Skin epidermis (tissue), 12 donors: ENCODE measurements around the gene ZNF184.

Source experiments
- H3K27ac ChIP-seq, 21 experiments: fragments of 200-600 bp; sonication (generic) in 11 of 21; one replicate each; pipeline ENCODE4 v1.5.0; 2020; ENCODE audit warnings: mild to moderate bottlenecking in 3 of 21, inconsistent platforms in 2 of 21, moderate library complexity in 2 of 21
- H3K4me3 ChIP-seq, 7 experiments: fragments of 200-600 bp; sonication (generic) in 2 of 7; one replicate each; pipeline ENCODE4 v1.5.0; 2020; ENCODE audit warnings: inconsistent platforms in 2 of 7, mild to moderate bottlenecking in 2 of 7, moderate library complexity in 1 of 7

The ZNF184 gene

DNA sequence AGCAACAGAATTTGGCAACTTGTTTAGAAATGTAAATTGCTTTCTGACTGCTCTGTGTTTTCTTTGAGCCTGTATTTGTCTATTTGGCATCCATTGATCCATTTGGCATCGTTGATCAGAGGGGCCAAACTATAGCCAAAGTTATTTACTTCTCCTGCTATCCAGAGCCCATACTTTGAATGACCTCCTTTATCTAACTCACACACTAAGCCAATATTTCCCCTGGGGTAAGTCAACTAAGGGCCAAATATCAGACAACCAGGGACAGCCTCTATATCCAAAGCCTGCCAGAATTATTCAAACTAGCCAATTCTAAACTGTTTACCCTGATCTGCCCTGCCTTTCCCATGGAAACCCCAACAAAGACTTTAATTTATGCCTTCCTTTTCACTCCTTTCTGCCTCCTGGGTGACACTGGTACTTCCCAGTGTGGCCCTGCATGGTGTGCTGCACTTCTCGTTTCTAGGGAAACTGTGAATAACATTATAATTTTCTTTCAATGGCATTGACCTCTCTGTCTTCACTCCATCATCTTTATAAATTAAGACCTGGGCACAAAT, 19.8 kb upstream of the ZNF184 start:
- no peak overlapping the region for H3K27ac ChIP-seq
- H3K4me3 ChIP-seq, result no peak overlapping the region

DNA sequence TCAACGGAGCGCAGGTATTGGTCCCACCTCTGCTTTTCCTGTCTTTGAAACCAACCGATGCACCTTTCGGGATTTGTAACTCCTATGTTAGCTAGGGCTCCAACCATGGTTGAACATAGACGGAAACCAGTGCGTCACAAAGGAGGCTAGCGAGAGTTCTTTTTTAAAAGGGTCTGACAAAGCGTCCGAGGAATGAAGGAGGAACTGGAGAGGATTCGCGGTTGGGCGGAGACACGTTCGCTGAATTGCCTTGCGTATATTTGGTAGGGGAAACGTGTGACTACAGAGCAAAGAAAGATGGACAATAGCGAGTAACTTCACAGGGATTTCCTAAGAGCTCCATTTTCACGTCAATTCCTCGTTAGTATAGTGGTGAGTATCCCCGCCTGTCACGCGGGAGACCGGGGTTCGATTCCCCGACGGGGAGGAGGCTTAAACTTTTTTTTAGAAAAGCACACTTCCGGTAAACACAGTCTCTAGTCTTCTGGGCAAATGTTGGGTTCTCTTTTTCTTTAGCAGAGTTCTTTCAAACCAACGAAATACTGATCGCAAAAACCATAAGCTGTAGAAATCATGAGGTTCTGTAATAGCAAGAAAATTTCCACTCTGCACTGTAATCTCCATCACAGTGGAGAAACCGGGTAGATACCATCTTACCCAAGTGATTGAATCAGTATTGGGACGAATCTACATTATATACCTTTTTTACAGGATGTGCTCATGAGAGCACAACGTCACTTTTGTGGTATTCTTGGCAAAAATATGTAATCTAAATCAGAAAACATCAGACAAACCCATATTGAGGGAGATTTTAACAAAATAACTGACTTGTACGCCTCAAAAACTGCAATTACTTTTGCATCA, 6.6 kb upstream of the ZNF184 start:
- peak overlapping the region; percentile 57 to 81 (median 65) for H3K4me3 ChIP-seq
- H3K27ac ChIP-seq, result peak overlapping the region in 20 of 21 experiments; percentile 72 to 97 (median 92)

DNA sequence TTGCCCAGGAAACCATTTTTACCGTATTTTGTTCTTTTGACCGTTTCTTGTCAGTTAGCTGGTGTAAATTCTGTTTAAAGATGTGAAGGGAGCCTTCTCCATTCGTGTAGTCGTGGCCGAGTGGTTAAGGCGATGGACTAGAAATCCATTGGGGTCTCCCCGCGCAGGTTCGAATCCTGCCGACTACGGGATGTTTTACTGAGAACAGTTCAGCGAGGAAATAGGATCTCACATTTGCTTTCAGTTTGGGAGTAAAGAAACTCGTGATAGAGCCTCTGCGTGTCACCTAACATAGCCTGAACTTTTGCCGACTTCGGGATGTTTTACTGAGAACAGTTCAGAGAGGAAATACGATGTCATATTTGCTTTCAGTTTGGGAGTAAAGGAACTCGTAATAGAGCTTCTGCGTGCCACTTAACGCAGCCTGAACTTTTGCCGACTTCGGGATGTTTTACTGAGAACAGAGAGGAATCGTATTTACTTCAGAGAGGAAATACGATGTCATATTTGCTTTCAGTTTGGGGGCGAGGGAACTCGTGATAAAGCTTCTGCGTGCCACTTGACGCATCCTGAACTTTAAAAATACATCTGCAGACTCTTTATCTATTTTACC, 5.9 kb upstream of the ZNF184 start:
- H3K4me3 ChIP-seq, result peak overlapping the region; percentile 57 to 81 (median 65)
- H3K27ac ChIP-seq, result peak overlapping the region in 20 of 21 experiments; percentile 72 to 97 (median 92)

DNA sequence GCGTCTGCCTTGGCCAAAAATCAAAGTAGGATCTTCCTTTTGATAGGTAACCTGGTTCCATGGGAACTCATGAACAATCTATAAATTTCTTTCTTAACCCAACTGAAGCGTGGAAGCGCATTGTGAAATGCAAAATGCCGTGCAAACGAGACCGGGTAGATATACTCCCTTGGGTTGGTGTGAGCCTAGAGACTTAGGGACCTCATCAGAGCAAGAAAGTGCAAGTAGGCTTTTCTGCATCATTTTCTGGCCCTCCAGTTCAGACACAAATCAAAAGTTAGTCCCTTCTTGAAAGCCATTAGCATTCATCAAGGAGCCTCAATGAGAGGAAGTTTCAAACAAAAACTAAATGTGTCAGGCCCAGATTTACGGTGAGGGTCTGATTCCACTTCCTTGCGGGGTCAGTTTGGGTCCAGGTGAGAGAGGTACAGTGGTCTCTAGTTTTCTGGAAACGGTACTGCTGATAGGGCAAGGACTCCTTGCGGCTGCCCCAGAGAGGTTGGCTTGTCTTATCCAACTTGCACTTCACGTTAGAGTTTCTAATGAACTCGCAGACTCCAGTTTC, 5.3 kb upstream of the ZNF184 start:
- H3K4me3 ChIP-seq, result peak overlapping the region; percentile 57 to 81 (median 65)
- peak overlapping the region in 20 of 21 experiments; percentile 72 to 97 (median 92) for H3K27ac ChIP-seq

DNA sequence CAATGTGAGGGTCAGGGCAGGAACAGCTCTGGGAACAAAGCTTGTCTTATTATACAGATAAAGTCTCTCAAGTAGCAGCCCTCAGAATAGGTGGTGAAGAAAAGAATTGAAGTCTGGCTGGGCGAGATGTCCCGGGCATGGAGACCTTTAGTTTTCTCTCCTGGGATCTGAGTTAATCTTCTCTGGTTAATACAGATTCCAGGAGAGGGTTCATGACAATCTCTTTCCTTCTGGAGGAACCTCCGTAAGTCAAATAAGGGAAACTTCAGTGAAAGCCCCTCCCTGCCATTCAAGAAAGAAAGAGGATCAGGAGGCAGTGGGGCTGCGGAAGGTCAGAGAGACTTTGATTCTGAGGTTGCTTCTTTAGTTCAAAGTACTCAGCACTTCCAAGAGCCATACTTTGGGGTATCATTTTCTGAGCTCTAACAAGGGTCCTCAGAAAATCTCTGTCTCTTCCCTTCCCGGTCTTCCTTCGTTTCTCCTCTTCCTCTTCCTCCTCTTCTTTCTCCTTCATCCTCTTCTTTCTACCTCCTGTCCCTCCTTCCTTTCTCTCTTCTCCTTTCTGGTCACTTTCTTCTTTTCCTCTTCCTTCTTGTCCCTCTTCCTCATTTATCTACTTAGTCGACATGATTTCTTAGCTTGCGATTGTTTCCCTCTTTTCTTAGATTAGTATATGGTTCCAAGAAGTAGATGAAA, 4.6 kb upstream of the ZNF184 start:
- Histone ChIP-seq H3K27ac (peak overlapping the region in 10 of 21 experiments; percentile 91 to 97 (median 95)), H3K4me3 (peak overlapping the region in 3 of 7 experiments; percentile 65 to 81 (median 78))

DNA sequence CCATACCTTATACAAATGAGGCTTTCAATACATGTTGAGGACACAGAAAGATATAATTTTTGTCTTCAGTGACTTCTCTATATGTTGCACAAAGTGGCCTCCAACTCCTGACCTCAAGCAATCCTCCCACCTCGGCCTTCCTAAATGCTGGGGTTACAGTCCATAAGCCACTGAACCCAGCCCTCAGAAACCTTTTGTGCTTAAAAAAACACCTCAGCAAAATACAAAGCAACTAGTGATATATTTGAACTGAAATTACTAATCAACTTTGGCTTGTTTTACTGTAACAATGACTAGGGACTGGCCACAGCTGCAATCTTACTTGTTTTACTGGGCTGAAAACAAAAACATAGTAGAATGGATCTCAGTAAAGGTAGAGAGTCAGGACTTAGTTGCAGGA, 3.2 kb upstream of the ZNF184 start:
- H3K27ac ChIP-seq, result no peak overlapping the region
- no peak overlapping the region for H3K4me3 ChIP-seq

DNA sequence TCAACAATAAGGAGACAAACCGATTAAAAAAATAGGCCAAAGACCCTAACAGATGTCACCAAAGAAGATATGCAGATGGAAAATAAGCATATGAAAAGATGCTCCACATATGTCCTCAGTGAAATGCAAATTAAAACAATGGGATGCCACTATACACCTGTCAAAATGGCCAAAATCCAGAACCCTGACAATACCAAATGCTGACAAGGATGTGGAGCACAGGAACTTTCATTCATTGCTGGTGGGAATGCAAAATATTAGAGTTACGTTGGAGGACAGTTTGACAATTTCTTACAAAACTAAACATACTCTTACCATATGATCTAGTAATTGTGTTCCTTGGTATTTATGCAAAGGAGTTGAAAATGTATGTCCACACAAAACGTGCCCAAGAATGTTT, 1.8 kb upstream of the ZNF184 start:
- no peak overlapping the region for H3K4me3 ChIP-seq
- H3K27ac ChIP-seq, result no peak overlapping the region

DNA sequence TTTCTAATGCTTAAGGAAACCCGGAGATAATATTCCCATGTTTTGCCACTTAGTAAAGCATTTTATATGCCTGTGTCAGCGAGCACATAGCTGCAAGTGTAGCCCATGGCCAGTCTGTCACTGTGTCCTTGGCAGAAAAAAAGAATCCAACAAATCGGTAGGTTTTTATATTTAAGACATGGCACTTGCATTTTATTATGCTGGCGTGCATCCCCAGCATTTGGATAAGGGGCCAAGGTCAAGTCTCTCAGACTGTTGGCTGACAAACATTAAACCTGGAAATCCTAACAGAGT, 1.2 kb upstream of the ZNF184 start:
- Histone ChIP-seq H3K27ac (no peak overlapping the region), H3K4me3 (peak overlapping the region in 1 of 7 experiments; percentile 85)

DNA sequence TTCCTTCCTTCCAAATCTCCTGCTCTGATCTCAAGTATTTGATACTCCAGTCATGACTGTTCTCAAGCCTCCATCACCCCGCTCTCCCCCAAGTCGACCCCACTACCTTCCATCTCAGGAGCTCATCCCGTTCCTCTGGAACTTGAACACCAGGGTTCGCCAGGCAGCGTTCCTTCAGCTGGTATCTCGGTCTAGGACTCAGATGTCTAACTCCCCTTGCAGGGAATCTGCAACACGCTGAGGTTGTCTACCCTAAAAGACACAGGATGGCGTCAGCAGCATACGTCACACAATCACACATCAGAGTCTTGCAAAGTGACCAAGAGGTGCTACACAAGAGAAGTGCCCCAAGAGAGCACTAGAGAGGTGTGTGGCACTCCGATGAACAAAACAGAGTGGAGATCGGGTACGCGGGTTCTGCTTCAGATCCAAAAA, 706 bp downstream of the ZNF184 start:
- Histone ChIP-seq H3K27ac (peak overlapping the region in 19 of 21 experiments; percentile 46 to 91 (median 83)), H3K4me3 (peak overlapping the region; percentile 63 to 90 (median 74))

DNA sequence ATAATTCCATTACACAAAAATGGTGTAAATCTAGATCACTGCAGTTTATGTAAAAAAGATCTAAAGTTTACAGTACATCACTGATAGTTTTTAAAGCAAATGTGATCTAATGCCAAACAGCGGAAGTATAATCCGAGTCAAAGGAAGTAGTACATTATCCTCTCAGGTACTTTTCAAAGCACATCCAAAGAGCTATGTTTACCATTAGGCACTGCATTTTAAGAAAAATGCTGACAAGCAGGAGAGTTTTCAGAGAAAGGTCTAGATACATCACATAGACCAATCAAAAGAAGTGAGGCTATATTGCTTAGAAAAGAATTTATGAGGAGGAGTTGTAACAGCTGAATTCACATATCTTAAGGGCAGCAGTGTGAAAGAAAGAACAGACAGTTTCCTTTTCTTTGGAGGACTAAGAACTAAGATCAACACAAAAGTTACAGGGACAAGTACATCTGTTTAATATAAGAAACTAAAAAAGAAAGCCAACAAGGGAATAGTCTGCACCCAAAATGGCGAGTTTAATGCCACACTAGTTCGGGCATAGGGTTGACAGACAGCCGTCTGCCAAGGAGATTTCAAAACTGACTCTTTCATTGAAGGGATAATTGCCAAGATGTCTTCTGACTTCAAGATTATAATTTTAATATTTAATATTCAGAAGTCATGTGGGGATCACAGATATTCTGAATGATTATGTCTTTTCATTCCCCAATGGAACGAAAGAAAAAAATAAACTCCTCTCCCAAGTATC, 1.4 kb downstream of the ZNF184 start:
- H3K4me3 ChIP-seq, result peak overlapping the region; percentile 63 to 90 (median 74)
- H3K27ac ChIP-seq, result peak overlapping the region in 8 of 21 experiments; percentile 73 to 90 (median 84)

DNA sequence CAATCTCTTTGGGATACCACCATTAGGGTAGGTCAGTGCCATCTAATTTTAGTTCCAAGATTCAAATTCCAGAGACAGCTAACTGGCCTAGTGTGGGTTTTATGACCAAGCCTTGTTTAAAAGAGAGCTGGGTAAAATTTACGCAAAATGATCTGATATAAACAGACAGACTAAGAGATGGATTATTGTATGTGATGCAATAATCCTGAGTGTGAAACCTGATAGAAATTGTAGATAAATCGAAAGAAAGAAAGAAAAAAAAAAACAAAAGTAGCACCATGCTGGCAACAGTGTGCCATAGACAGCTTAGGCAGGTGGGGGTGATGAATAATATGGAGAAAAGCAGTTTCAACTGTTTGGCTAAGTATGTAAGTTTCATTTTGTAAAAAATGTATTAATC, 2.9 kb downstream of the ZNF184 start:
- H3K27ac ChIP-seq, result no peak overlapping the region
- H3K4me3 ChIP-seq, result no peak overlapping the region

DNA sequence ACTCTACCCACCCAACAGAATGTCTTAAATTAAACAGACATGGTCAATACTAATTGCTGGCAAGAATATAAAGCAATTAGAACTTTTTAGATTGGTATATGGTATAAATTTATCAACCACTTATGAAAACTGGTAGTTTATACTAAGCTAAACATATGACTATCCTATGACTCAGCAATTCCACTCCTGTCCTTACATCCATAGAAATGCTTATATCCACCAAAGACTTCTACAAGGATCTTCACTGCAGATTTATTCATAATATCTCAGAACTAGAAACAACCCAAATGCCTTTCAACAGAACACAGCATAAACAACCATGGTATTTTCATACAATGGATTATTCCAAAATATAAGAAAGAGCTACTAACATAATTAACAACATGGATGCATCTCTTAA, 4.6 kb downstream of the ZNF184 start:
- H3K27ac ChIP-seq, result no peak overlapping the region
- no peak overlapping the region for H3K4me3 ChIP-seq

DNA sequence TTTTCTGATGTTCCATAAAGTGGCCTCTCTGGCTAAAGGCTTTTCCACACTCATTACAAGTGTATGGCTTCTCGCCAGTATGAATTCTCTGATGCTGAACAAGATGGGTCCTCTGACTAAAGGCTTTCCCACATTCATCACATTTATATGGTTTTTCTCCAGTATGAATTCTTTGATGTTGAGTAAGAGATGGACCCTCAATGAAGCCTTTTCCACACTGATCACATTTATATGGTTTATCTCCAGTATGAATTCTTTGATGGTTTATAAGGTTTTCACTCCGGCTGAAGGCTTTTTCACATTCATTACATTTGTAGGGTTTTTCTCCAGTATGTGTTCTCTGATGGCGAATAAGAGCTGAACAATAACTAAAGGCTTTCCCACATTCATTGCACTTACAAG, 20.4 kb downstream of the ZNF184 start:
- Histone ChIP-seq H3K27ac (no peak overlapping the region), H3K4me3 (no peak overlapping the region)

DNA sequence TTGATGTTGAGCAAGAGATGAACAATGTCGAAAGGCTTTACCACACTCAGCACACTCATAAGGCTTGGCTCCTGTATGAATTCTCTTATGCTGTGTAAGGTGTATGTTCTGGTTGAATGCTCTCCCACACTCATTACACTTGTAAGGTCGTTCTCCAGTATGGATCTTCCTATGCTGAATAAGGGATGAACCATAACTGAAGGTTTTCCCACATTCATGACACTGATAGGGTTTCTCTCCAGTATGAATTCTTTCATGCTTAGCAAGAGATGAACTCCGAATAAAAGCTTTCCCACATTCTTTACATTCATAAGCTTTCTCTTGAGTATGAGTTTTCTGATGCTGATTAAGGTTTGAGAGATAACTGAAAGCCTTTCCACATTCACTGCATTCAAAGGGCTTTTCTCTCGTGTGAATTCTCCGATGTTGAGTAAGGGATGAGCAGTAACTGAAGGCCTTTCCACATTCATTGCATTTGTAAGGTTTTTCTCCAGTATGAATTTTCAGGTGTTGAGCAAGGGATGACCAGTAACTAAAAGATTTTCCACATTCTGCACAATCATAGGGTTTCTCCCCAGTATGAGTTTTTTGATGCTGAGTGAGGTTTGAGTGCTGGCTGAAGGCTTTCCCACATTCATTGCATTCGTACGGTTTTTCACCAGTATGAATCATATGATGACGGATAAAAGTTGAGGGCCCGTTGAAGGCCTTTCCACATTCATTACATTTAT, 21.1 kb downstream of the ZNF184 start:
- Histone ChIP-seq H3K27ac (no peak overlapping the region), H3K4me3 (no peak overlapping the region)

DNA sequence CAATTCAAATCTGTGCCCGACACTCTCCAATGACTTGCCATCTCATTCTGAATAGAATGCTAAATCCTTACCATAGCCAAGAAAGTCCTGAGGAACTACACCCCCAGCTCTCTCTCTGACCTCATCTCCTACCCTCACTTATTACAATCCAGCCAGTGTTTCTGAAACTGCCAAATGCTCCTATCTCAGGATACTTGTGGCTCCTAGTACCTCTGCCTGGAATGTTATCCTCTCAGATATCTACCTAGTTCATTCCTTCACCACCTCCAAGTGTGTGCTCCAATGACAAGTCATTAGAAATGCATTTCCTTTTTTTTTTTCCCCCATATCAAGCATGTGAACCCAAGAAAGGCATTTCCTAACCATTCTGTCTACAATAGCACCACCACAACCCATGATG, 24.4 kb downstream of the ZNF184 start:
- Histone ChIP-seq H3K27ac (no peak overlapping the region), H3K4me3 (no peak overlapping the region)

DNA sequence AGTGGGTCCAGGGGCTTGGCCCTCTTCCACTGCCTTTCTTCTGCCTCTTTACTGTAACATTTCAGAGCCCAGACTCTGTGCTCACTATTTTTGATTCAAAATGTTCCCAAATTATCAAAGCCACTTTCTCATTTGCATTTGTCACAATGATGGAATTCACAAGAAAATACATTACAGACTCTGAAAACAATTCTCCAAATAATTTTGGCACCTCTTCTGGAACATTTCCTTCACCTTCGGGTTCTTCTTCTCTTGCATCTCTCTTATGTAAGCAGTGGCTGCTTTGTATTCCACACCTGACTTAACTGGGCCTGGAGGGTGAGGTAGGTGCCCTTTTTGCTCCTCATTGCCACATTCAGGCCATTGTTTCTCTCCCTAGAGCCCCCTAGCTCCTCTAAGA, 30.0 kb downstream of the ZNF184 start:
- H3K4me3 ChIP-seq, result no peak overlapping the region
- H3K27ac ChIP-seq, result no peak overlapping the region

DNA sequence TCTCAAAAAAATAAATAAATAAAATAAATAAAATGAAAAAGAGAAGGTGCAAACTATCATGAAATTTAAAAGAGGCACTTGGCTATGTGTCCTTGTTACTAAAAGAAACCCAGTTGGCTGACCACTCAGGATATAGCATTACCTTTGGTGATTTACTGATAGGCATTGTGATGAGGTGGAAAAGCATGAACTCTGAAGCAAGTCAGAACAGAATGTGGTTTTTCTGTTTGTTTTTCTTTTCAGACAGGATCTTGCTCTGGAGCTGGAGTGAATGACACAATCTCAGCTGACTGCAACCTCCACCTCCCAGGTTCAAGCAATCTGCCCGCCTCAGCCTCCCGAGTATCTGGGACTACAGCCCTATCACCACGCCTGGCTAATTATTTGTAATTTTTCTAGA, 31.9 kb downstream of the ZNF184 start:
- Histone ChIP-seq H3K27ac (no peak overlapping the region), H3K4me3 (no peak overlapping the region)

DNA sequence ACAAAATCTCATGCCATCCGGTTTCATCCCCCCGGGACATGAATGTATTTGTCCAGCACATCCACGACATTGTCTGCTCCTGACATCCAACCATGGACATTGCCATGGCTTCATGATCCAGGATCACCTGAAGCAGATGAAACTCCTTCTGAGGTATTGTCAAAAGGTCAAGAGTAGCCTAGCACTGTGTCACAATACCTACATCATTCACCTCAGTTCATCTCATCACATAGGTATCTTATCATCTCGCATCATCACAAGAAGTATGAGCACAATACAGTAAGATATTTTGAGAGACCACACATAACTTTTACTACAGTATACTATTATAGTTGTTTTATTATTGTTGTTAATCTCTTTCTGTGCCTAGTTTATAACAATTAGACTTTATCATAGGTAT, 33.5 kb downstream of the ZNF184 start:
- no peak overlapping the region for H3K27ac ChIP-seq
- no peak overlapping the region for H3K4me3 ChIP-seq

DNA sequence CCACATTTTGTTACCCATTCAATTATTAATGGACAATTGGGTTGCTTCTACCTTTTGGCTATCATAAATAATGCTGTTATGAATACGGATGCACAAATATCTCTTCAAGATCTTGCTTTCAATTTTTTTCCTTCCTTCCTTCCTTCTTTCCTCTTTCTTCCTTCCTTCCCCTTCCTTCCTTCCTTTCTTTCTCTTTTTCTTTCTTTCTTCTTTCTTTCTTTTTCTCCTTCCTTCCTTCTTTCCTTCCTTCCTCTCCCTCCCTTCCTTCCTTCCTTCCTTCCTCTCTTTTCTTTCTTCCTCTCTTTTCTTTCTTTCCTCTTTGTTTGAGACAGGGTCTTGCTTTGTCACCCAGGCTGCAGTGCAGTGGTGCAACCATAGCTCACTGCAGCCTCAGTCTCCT, 39.2 kb downstream of the ZNF184 start:
- Histone ChIP-seq H3K4me3 (no peak overlapping the region), H3K27ac (no peak overlapping the region)
